ENCODE results near the gene LRMDA. TPM values are rescaled to one million over a fixed set of nuclear protein-coding genes. Genes with fewer than 3 reads are reported as not detected.

LRMDA gene
- total and polyA plus RNA-seq, 2 of the 13 experiments (the other 11 are each of a cell fraction or from before 2014, with no cell fraction given) = 13.4 to 22.0 TPM

DNA sequence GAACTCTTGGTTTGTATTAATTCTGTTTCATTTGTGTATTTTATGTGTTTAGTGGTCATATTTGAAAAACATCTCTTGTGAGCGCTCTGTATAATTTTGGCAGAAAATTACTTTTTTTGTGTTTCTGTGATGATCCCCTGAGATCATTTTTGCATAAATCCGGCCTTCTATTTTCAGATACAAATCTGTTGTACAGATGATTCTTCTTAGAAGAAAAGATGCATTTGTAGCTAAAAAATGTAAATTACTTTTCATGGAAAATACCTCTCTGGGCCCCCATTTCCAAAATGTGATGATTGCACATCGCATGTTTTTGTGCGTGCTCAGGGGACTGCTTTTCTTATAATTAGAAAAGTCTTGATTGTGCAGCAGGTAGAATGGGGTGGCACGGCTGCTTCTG is 395.4 kb downstream of the LRMDA start:
- Histone ChIP-seq H3K27me3 (ENCODE audit: control insufficient read depth in 1 of 2, insufficient read depth in 2 of 2, low read length in 2 of 2) (no peaks in the 10 kb centered on the region), H3K4me1 (ENCODE audit: insufficient read depth, low read length) (peaks cover 11% of the 10 kb centered on the region), H3K9me3 (ENCODE audit: low read length) (no peaks in the 10 kb centered on the region), H3K36me3 (replicated peaks in 1 of 2; ENCODE audit: control insufficient read depth in 1 of 2, insufficient read depth in 2 of 2, low read length in 2 of 2) (no peaks in the 10 kb centered on the region), H2AFZ (ENCODE audit: low read length) (no peak overlapping the region), H3K4me2 (ENCODE audit: low read depth, low read length) (no peak overlapping the region), H3K79me2 (ENCODE audit: insufficient read depth, low read length) (no peaks in the 10 kb centered on the region), H3K9ac (ENCODE audit: insufficient read depth, low read depth, low read length) (no peak overlapping the region), H3K4me3 (replicated peaks in 1 of 3; ENCODE audit: insufficient read depth in 1 of 3, low read depth in 2 of 3, low read length in 3 of 3) (no peak overlapping the region), H3K27ac (ENCODE audit: extremely low read length, insufficient read depth, low read length) (no peak overlapping the region), H4K20me1 (ENCODE audit: insufficient read depth, low read length) (no peaks in the 10 kb centered on the region)
- ATAC-seq (no peak), FAIRE-seq (no peak), DNase-seq (ENCODE audit: low spot score) (no peak)
- WGBS (ENCODE audit: low lambda C conversion rate) = 86% methylated on average over 5 of the region's 5 CpGs
- CTCF ChIA-PET (ENCODE audit: low intra/inter-chr PET ratio, low total read pairs) = no interaction called here
- no TSS peak for BruUV-seq (replicated peaks)
- in situ Hi-C loops (cut with HindIII; ENCODE audit: extremely low pct_ligation_motif_present, low pct_unique_long_range_greater_than_20kb) (no loop called here), intact Hi-C loops (cut with micrococcal nuclease; ENCODE audit: unreplicated experiment) (no loop called here)
- TF ChIP-seq ELF1 (CRISPR knock-in tag; IDR thresholded peaks at IDR 0.05) = no peak
- no peak for TF ChIP-seq JUND (CRISPR knock-in tag; IDR thresholded peaks at IDR 0.05)
- TF ChIP-seq, protein P1, sequence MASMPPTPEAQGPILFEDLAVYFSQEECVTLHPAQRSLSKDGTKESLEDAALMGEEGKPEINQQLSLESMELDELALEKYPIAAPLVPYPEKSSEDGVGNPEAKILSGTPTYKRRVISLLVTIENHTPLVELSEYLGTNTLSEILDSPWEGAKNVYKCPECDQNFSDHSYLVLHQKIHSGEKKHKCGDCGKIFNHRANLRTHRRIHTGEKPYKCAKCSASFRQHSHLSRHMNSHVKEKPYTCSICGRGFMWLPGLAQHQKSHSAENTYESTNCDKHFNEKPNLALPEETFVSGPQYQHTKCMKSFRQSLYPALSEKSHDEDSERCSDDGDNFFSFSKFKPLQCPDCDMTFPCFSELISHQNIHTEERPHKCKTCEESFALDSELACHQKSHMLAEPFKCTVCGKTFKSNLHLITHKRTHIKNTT (CRISPR knock-in tag; IDR thresholded peaks at IDR 0.05) = no peak
- no peak for TF ChIP-seq ZNF510 (CRISPR knock-in tag; IDR thresholded peaks at IDR 0.05; ENCODE audit: low read depth)
- no peak for TF ChIP-seq ZFP82 (CRISPR knock-in tag; IDR thresholded peaks at IDR 0.05; ENCODE audit: borderline replicate concordance)
- TF ChIP-seq KDM5A (IDR thresholded peaks at IDR 0.05; ENCODE audit: borderline replicate concordance, low read length) = no peak
- no peak for TF ChIP-seq IKZF1 (IDR thresholded peaks at IDR 0.05)
- POLR2A ChIA-PET = no interaction called here

DNA sequence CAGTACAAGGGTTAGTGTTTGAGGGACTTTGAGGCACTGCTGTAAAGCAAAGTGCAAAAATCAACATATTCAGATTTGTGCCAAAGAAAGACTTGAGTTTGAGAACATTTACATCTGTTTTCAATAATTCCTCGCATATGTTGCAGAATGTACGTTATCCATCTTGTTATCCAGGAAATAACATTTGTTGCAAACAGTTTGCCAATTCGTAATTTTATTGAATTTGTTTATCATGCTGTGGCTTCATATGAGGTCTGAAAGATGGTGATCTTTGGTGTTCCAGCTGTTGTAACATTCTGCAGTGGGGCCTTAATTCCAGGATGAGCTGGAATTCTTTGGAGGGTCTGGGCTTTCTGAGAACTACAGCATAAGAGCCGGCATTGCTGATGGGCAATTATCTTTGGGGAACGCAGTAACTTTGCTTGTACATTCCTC is 396.2 kb downstream of the LRMDA start:
- no peak for FAIRE-seq
- ChIA-PET CTCF (ENCODE audit: low intra/inter-chr PET ratio, low total read pairs) (no interaction called here), POLR2A (no interaction called here)
- no peak for DNase-seq (ENCODE audit: low spot score)
- no peaks in the 10 kb centered on the region for H3K36me3 ChIP-seq (replicated peaks in 1 of 2; ENCODE audit: control insufficient read depth in 1 of 2, insufficient read depth in 2 of 2, low read length in 2 of 2)
- WGBS (ENCODE audit: low lambda C conversion rate) = 93% methylated on average over 5 of the region's 5 CpGs
- no peak overlapping the region for H3K4me2 ChIP-seq (ENCODE audit: low read depth, low read length)
- H2AFZ ChIP-seq (ENCODE audit: low read length) = no peak overlapping the region
- H3K9ac ChIP-seq (ENCODE audit: insufficient read depth, low read depth, low read length) = no peak overlapping the region
- H3K27ac ChIP-seq (ENCODE audit: extremely low read length, insufficient read depth, low read length) = no peak overlapping the region
- H3K4me1 ChIP-seq (ENCODE audit: insufficient read depth, low read length) = peaks cover 11% of the 10 kb centered on the region
- H3K79me2 ChIP-seq (ENCODE audit: insufficient read depth, low read length) = no peaks in the 10 kb centered on the region
- H3K27me3 ChIP-seq (ENCODE audit: control insufficient read depth in 1 of 2, insufficient read depth in 2 of 2, low read length in 2 of 2) = no peaks in the 10 kb centered on the region
- no peaks in the 10 kb centered on the region for H4K20me1 ChIP-seq (ENCODE audit: insufficient read depth, low read length)
- H3K9me3 ChIP-seq (ENCODE audit: low read length) = no peaks in the 10 kb centered on the region
- TF ChIP-seq TOE1 (CRISPR knock-in tag; IDR thresholded peaks at IDR 0.05) = no peak
- TF ChIP-seq AHR (CRISPR knock-in tag; IDR thresholded peaks at IDR 0.05) = no peak
- no peak for TF ChIP-seq RFXAP (CRISPR knock-in tag; IDR thresholded peaks at IDR 0.05; ENCODE audit: borderline replicate concordance)
- TF ChIP-seq, protein P2, sequence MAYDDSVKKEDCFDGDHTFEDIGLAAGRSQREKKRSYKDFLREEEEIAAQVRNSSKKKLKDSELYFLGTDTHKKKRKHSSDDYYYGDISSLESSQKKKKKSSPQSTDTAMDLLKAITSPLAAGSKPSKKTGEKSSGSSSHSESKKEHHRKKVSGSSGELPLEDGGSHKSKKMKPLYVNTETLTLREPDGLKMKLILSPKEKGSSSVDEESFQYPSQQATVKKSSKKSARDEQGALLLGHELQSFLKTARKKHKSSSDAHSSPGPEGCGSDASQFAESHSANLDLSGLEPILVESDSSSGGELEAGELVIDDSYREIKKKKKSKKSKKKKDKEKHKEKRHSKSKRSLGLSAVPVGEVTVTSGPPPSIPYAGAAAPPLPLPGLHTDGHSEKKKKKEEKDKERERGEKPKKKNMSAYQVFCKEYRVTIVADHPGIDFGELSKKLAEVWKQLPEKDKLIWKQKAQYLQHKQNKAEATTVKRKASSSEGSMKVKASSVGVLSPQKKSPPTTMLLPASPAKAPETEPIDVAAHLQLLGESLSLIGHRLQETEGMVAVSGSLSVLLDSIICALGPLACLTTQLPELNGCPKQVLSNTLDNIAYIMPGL (CRISPR knock-in tag; IDR thresholded peaks at IDR 0.05; ENCODE audit: borderline replicate concordance in 1 of 2, low read depth in 1 of 2) = no peak
- no peak for TF ChIP-seq REL (CRISPR knock-in tag; conservative IDR thresholded peaks at IDR 0.05)
- TF ChIP-seq IKZF1 (IDR thresholded peaks at IDR 0.05) = no peak
- TF ChIP-seq PPARG (CRISPR knock-in tag; conservative IDR thresholded peaks at IDR 0.05) = no peak
- TF ChIP-seq SRSF1 (optimal IDR thresholded peaks at IDR 0.05; ENCODE audit: low read depth, low read length) = no peak
- TF ChIP-seq ZNF816 (CRISPR knock-in tag; IDR thresholded peaks at IDR 0.05; ENCODE audit: borderline replicate concordance) = no peak
- BruUV-seq (replicated peaks) = no TSS peak
- ATAC-seq = no peak
- intact Hi-C loops (cut with micrococcal nuclease; ENCODE audit: unreplicated experiment) = no loop called here
- no peak overlapping the region for H3K4me3 ChIP-seq (replicated peaks in 1 of 3; ENCODE audit: insufficient read depth in 1 of 3, low read depth in 2 of 3, low read length in 3 of 3)
- in situ Hi-C loops (cut with HindIII; ENCODE audit: extremely low pct_ligation_motif_present, low pct_unique_long_range_greater_than_20kb) = no loop called here

All from HepG2 (cell line).